ENCODE measurements around the gene UBASH3A.

Gene UBASH3A

DNA sequence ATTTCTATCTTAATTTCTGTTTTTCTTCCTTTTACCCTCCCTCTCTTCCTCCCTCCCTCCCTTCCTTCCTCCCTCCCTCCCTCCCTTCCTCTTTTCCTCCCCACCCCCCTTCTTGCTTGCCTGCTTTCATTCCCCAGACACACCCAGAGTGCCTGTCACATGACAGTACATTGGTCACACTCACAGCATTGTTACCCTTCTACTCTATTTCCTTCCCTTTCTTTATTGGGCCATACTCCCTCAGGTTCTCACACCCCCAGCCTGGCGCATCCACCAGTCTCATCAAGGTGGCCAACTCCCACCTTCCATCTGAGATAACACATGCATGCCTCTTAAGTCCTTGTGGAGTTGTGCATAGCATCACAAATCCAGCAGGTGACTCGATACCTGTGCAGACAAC, 18.7 kb upstream of the UBASH3A start:
- H3K4me3 ChIP-seq: no peak overlapping the region
- H3K27ac ChIP-seq: no peak overlapping the region
- H3K9ac ChIP-seq (ENCODE audit: insufficient read length): no peak overlapping the region
- no peaks in the 10 kb centered on the region for H3K36me3 ChIP-seq (ENCODE audit: insufficient read depth, low read length)
- no peaks in the 10 kb centered on the region for H3K9me3 ChIP-seq (ENCODE audit: low read depth, low read length)
- TF ChIP-seq POLR2AphosphoS5 (IDR thresholded peaks at IDR 0.05; ENCODE audit: borderline replicate concordance, low read depth, low read length) (no peak), FOXP2 (optimal IDR thresholded peaks at IDR 0.05; ENCODE audit: control extremely low read depth, extremely low read length, insufficient read depth) (no peak), EZH2 (IDR thresholded peaks at IDR 0.05) (no peak)
- no peak for DNase-seq (ENCODE audit: low read depth, low spot score)

DNA sequence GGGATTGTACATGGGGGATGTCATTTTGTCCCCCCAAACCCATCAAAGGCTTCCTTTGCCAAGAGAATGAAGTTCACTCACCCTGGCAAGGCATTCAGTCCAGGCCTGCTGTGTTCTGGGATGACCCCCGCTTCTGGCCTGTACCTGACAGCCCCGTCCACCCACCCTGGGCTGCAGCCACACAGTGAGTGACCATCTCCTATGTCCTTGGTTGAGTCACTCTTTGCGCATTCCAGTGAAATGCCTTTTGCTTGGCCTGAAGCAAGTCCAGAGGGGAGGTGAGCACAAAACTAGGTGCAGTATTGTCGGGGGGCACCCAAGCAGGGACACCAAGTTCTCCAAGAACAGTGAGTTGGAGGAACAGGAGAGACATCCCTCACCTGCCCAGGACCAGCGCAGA, 18.1 kb upstream of the UBASH3A start:
- no peak for TF ChIP-seq POLR2AphosphoS5 (IDR thresholded peaks at IDR 0.05; ENCODE audit: borderline replicate concordance, low read depth, low read length)
- TF ChIP-seq EZH2 (IDR thresholded peaks at IDR 0.05): no peak
- TF ChIP-seq FOXP2 (optimal IDR thresholded peaks at IDR 0.05; ENCODE audit: control extremely low read depth, extremely low read length, insufficient read depth): no peak
- no peak overlapping the region for H3K4me3 ChIP-seq
- no peak for DNase-seq (ENCODE audit: low read depth, low spot score)
- H3K9ac ChIP-seq (ENCODE audit: insufficient read length): no peak overlapping the region
- H3K27ac ChIP-seq: no peak overlapping the region
- H3K36me3 ChIP-seq (ENCODE audit: insufficient read depth, low read length): no peaks in the 10 kb centered on the region
- no peaks in the 10 kb centered on the region for H3K9me3 ChIP-seq (ENCODE audit: low read depth, low read length)

DNA sequence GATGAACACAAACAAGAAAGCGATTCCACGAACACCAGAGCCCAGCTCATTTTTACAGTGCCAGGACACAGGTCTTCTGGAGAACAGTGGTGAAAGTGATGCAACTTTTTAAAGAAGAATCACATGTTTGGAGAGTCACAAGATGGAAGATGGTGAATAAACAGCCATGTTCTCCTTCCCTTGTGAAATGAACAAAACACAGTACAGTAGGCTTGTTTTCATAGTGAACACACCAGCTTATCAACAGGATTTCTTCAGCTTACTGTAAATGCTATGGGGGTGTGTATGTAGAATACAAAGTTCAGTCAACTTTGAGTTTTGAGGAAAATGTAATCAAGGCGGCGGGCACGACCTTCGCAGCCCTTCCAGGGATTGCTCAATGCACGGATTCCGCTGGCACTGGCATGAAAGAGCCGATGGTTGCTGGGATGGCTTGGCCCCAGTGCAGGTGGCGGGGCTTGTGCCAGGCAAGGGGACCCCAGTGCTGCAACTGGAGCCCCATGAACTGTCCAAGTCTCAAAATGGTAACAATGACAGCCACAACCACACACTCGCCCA, 17.6 kb upstream of the UBASH3A start:
- DNase-seq (ENCODE audit: low read depth, low spot score): no peak
- Histone ChIP-seq H3K9ac (ENCODE audit: insufficient read length) (no peak overlapping the region), H3K9me3 (ENCODE audit: low read depth, low read length) (no peaks in the 10 kb centered on the region), H3K27ac (no peak overlapping the region), H3K4me3 (no peak overlapping the region), H3K36me3 (ENCODE audit: insufficient read depth, low read length) (no peaks in the 10 kb centered on the region)
- TF ChIP-seq EZH2 (IDR thresholded peaks at IDR 0.05): no peak
- no peak for TF ChIP-seq FOXP2 (optimal IDR thresholded peaks at IDR 0.05; ENCODE audit: control extremely low read depth, extremely low read length, insufficient read depth)
- TF ChIP-seq POLR2AphosphoS5 (IDR thresholded peaks at IDR 0.05; ENCODE audit: borderline replicate concordance, low read depth, low read length): no peak

DNA sequence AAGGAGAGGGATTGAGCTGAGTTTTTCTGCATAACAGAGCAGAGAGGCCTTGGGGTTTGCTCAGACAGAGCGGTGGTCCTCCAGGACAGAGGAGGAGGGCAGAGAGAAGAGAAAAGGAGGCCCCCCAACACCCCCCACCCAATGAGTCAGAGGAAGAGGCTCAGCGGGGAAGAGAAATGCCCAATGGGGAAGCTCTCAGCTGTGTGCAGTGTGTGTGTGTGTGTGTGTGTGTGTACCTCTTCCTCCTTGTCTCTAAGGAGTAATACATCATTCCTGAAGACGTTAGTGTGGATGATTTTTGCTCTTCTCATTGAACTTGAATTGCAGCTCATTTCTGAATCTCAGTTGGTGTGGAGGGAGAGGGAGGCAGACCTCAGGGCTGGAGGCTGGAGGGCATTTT, 16.5 kb upstream of the UBASH3A start:
- no peak for DNase-seq (ENCODE audit: low read depth, low spot score)
- Histone ChIP-seq H3K36me3 (ENCODE audit: insufficient read depth, low read length) (no peaks in the 10 kb centered on the region), H3K4me3 (no peak overlapping the region), H3K27ac (no peak overlapping the region), H3K9me3 (ENCODE audit: low read depth, low read length) (no peaks in the 10 kb centered on the region), H3K9ac (ENCODE audit: insufficient read length) (no peak overlapping the region)
- TF ChIP-seq EZH2 (IDR thresholded peaks at IDR 0.05) (no peak), FOXP2 (optimal IDR thresholded peaks at IDR 0.05; ENCODE audit: control extremely low read depth, extremely low read length, insufficient read depth) (no peak), POLR2AphosphoS5 (IDR thresholded peaks at IDR 0.05; ENCODE audit: borderline replicate concordance, low read depth, low read length) (no peak)

DNA sequence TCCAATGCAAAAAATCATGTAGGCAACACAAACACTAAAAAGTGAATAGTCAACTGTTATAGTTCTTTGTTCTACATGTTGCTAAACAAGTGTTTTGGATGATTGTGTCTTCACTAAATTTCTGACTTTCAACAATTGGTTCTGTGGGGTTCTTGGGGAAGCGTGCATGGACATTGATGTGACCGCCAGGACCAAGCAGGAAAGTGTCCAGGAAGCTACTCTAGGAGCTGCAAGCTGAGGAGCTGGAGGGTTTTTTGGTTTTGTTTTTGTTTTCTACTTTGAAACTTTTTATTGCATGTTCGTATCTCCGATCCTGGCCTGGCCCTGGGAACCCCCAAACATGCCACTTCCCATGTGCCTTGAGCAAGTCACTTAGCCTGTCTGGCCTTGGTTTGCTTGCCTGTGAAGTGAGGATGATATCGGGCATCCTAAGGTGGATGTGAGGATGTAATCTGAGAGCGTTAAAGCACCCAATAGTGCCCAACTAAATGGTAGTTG, 15.8 kb upstream of the UBASH3A start:
- TF ChIP-seq FOXP2 (optimal IDR thresholded peaks at IDR 0.05; ENCODE audit: control extremely low read depth, extremely low read length, insufficient read depth) (no peak), EZH2 (IDR thresholded peaks at IDR 0.05) (no peak), POLR2AphosphoS5 (IDR thresholded peaks at IDR 0.05; ENCODE audit: borderline replicate concordance, low read depth, low read length) (no peak)
- no peak overlapping the region for H3K9ac ChIP-seq (ENCODE audit: insufficient read length)
- no peak for DNase-seq (ENCODE audit: low read depth, low spot score)
- no peaks in the 10 kb centered on the region for H3K9me3 ChIP-seq (ENCODE audit: low read depth, low read length)
- H3K27ac ChIP-seq: no peak overlapping the region
- no peaks in the 10 kb centered on the region for H3K36me3 ChIP-seq (ENCODE audit: insufficient read depth, low read length)
- H3K4me3 ChIP-seq: no peak overlapping the region

DNA sequence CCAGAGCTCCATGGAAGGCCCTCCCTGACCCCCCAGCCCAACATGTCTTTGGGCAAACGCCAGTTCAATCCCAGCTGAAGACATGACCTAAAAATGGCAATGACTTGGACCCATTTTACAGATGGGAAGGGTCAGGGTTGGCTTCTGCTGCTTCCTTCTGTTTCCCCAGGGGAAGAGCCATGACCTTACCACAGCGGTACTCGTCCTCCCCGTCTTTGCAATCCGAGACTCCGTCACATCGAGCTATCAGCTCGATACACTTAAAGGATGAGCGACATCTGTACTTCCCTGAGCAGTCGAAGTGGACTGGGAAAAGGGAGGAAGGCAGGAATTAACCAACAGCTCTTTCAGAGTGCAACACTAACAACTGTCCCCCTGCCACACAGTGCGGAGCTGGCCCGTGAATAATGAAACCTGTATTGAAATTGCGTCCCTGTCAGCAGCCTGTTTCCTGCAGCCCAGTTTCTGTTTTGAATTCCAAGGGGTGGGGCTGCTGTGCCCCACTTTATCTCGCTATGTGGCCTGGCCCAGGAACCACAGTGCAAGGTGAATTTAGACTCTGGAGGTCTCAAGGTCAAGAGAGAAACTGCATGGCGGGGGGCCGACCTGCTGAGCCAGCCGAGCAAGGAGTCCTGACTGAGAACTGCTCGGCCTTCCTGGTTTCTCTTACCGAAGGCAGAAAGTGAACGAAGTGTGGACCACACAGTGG, 14.8 kb upstream of the UBASH3A start:
- Histone ChIP-seq H3K9ac (ENCODE audit: insufficient read length) (no peak overlapping the region), H3K36me3 (ENCODE audit: insufficient read depth, low read length) (no peaks in the 10 kb centered on the region), H3K9me3 (ENCODE audit: low read depth, low read length) (no peaks in the 10 kb centered on the region), H3K27ac (no peak overlapping the region), H3K4me3 (no peak overlapping the region)
- no peak for TF ChIP-seq FOXP2 (optimal IDR thresholded peaks at IDR 0.05; ENCODE audit: control extremely low read depth, extremely low read length, insufficient read depth)
- TF ChIP-seq POLR2AphosphoS5 (IDR thresholded peaks at IDR 0.05; ENCODE audit: borderline replicate concordance, low read depth, low read length): no peak
- TF ChIP-seq EZH2 (IDR thresholded peaks at IDR 0.05): no peak
- DNase-seq (ENCODE audit: low read depth, low spot score): no peak

DNA sequence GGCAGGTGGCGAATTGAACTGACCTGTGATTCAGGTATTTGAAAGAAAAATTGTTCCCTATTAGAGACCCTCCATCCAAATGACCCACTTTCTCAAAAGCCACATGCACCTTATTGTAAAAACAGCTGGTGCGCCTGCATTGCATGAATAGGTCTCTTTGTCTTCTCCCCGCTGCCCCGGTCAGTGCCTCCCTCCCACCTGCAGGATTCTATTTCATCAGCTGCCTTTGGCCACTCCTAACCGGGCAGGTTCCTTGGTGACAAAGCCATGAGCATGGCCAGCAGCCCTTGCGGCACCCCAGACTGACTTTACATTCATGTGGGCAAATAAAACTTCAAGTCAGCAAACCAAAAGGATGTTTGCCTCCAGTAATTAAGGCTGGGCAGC, 14.3 kb upstream of the UBASH3A start:
- no peak overlapping the region for H3K9ac ChIP-seq (ENCODE audit: insufficient read length)
- H3K9me3 ChIP-seq (ENCODE audit: low read depth, low read length): no peaks in the 10 kb centered on the region
- no peak for DNase-seq (ENCODE audit: low read depth, low spot score)
- no peak for TF ChIP-seq POLR2AphosphoS5 (IDR thresholded peaks at IDR 0.05; ENCODE audit: borderline replicate concordance, low read depth, low read length)
- TF ChIP-seq FOXP2 (optimal IDR thresholded peaks at IDR 0.05; ENCODE audit: control extremely low read depth, extremely low read length, insufficient read depth): no peak
- no peak for TF ChIP-seq EZH2 (IDR thresholded peaks at IDR 0.05)
- H3K27ac ChIP-seq: no peak overlapping the region
- H3K36me3 ChIP-seq (ENCODE audit: insufficient read depth, low read length): no peaks in the 10 kb centered on the region
- H3K4me3 ChIP-seq: no peak overlapping the region

DNA sequence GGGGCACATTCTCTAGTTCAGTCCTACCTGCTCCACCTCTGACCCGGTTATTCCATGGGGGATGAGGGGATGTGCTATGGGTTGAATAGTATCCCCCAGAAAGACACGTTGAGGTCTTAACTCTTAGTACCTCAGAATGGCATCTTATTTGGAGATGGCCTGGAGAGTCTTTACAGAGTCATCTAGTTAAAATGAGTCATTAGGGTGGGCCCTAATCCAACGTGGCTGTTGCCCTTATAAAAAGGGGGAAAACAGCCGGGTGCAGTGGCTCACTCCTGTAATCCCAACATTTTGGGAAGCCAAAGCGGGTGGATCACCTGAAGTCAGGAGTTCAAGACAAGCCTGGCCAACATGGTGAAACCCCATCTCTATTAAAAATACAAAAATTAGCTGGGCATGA, 13.5 kb upstream of the UBASH3A start:
- no peak for TF ChIP-seq POLR2AphosphoS5 (IDR thresholded peaks at IDR 0.05; ENCODE audit: borderline replicate concordance, low read depth, low read length)
- TF ChIP-seq EZH2 (IDR thresholded peaks at IDR 0.05): no peak
- TF ChIP-seq FOXP2 (optimal IDR thresholded peaks at IDR 0.05; ENCODE audit: control extremely low read depth, extremely low read length, insufficient read depth): no peak
- no peak overlapping the region for H3K4me3 ChIP-seq
- no peak overlapping the region for H3K27ac ChIP-seq
- no peaks in the 10 kb centered on the region for H3K36me3 ChIP-seq (ENCODE audit: insufficient read depth, low read length)
- H3K9ac ChIP-seq (ENCODE audit: insufficient read length): no peak overlapping the region
- DNase-seq (ENCODE audit: low read depth, low spot score): no peak
- H3K9me3 ChIP-seq (ENCODE audit: low read depth, low read length): no peaks in the 10 kb centered on the region
